Spleen (tissue), 11 donors: ENCODE data around the gene KLHL6. TPM values are rescaled to one million over a fixed set of nuclear protein-coding genes. Genes with fewer than 3 reads are reported as not detected.

Experiments
- DNase-seq: peaks from one replicate; pipeline ENCODE4 v3.0.0-alpha.2; 2020
- H3K27ac ChIP-seq, 8 donors: fragments of 200-600 bp; sonication (generic) in 7 of 8; 1 replicate in 4 of 8; 2 replicates in 4 of 8; pipeline versions ENCODE4 v1.5.0 to v1.8.0; 2016 to 2021; ENCODE audit warnings: inconsistent platforms in 4 of 8, mild to moderate bottlenecking in 4 of 8, moderate library complexity in 1 of 8
- H3K27me3 ChIP-seq, 7 donors: fragments of 200-600 bp; sonication (generic) in 6 of 7; replicated peaks in 1 of 7; 1 replicate in 4 of 7; 2 replicates in 3 of 7; pipeline versions ENCODE4 v1.5.0 to v1.8.0; 2016 to 2021; ENCODE audit warnings: inconsistent platforms in 3 of 7, mild to moderate bottlenecking in 1 of 7
- H3K36me3 ChIP-seq, 6 donors: fragments of 200-600 bp; sonication (generic) in 5 of 6; 1 replicate in 4 of 6; 2 replicates in 2 of 6; pipeline versions ENCODE4 v1.5.0 to v1.8.0; 2016 to 2021; ENCODE audit warnings: inconsistent platforms in 2 of 6
- H3K4me1 ChIP-seq, 6 donors: fragments of 200-600 bp; sonication (generic) in 5 of 6; 1 replicate in 3 of 6; 2 replicates in 3 of 6; pipeline versions ENCODE4 v1.5.0 to v1.8.0; 2016 to 2021; ENCODE audit warnings: inconsistent platforms in 3 of 6
- H3K4me3 ChIP-seq, 8 donors: fragments of 200-600 bp; sonication (generic) in 7 of 8; 1 replicate in 4 of 8; 2 replicates in 4 of 8; pipeline versions ENCODE4 v1.5.0 to v1.8.0; 2016 to 2021; ENCODE audit warnings: inconsistent platforms in 4 of 8, mild to moderate bottlenecking in 4 of 8, moderate library complexity in 2 of 8
- H3K9me3 ChIP-seq, 8 donors: fragments of 200-600 bp; sonication (generic) in 7 of 8; 1 replicate in 4 of 8; 2 replicates in 4 of 8; pipeline versions ENCODE4 v1.5.0 to v1.8.0; 2016 to 2021; ENCODE audit warnings: inconsistent platforms in 4 of 8
- POLR2A ChIP-seq, 3 donors: fragments of 450-650 bp; IDR thresholded peaks; one replicate each; pipeline ENCODE4 v1.5.1; 2017; ENCODE audit warnings: antibody characterized with exemption in 3 of 3, mild to moderate bottlenecking in 1 of 3
- POLR2AphosphoS5 ChIP-seq, 3 donors: sonication (generic); formaldehyde crosslinking; IDR thresholded peaks; one replicate each; pipeline ENCODE4 v1.5.1; 2017; ENCODE audit warnings: antibody characterized with exemption in 3 of 3
- WGBS, 5 donors: extraction: QIAGEN DNeasy Blood & Tissue Kit in 3 of 5; methylation state at CpG; one replicate each; pipeline versions ENCODE4 v1.1.5 to v1.1.7; 2013 to 2018; 5-methylcytosine and 5-hydroxymethylcytosine counted together
- intact Hi-C: fragments of 100-400 bp; cut with DNase I; formaldehyde crosslinking; loops from one replicate; pipeline ENCODE4 v1.15.0; 2023; ENCODE audit warnings: low total_unique reads
- polyA plus RNA-seq, 3 donors: library from polyadenylated mRNA; stranded (reverse); fragments of 200-250 nt; gene quantifications; one replicate each; pipeline ENCODE4 v1.2.1, GENCODE V29; 2013
- total RNA-seq, 7 donors: library from RNA; depleted of rRNA in 3 of 7; stranded (reverse); fragments of >200 nt in 3 of 7; fragmentation: NEBNext Ultra II Directional in 4 of 7; extraction: Animal tissue kit (Norgen Biotek cat#: 25700) in 4 of 7; gene quantifications; one replicate each; pipeline versions ENCODE4 v1.1.0 to v1.2.1, GENCODE V29; 2016 to 2021
- TF ChIP-seq, protein P1 (sequence below), 11 experiments: fragments of 200-600 bp in 7 of 11; fragments of 450-650 bp in 4 of 11; sonication (generic) in 4 of 11; IDR thresholded peaks in 8 of 11; conservative IDR thresholded peaks in 3 of 11; 1 replicate in 7 of 11; 2 replicates in 4 of 11; pipeline versions ENCODE4 v1.4.0 to v1.8.0; 2016 to 2021; ENCODE audit warnings: antibody characterized with exemption in 11 of 11, inconsistent platforms in 4 of 11, mild to moderate bottlenecking in 1 of 11
- donor health status: healthy with polysubstance abuse.
- donor health status: DM: no; HTN: no; CAD: no; lungs with moderate emphysema.
- donor health status: DM: no; HTN: no; CAD: no.
- donor health status: Bipolar disorder and iron deficiency.
- donor health status: healthy.
- donor health status: DM: no; HTN: no; CAD: no.
- donor health status: DM: yes; HTN: yes; CAD: no.

The KLHL6 gene
- total and polyA plus RNA-seq, 10 donors = 10.8 to 51.8 (median 33.0) TPM

DNA sequence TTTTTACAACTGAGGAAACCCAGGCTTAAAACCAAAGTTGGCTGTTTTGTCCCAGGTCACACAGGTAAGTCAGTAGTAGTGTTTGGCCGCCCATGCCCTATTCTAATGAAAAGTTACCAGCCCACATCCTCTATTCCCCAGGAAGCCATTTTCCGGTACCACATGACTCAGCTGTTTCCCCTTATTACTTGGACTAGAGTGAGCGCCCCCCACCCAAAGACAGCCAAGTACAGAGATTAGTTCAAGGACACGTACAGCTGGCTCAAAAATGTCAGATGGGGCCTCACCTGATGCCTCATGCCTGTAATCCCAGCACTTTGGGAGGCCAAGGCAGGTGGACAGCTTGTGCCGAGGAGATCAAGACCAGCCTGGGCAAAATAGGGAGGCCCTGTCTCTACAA, 8.5 kb upstream of the KLHL6 start:
- Histone ChIP-seq H3K27me3 (no peaks in the 10 kb centered on the region), H3K36me3 (no peaks in the 10 kb centered on the region), H3K4me1 (peaks cover 0 to 21% (median 10%) of the 10 kb centered on the region in 6 donors), H3K9me3 (no peaks in the 10 kb centered on the region), H3K27ac (no peak overlapping the region), H3K4me3 (no peak overlapping the region)
- TF ChIP-seq POLR2A (IDR thresholded peaks at IDR 0.05) (no peak), POLR2AphosphoS5 (IDR thresholded peaks at IDR 0.05) (no peak)
- TF ChIP-seq, protein P1, sequence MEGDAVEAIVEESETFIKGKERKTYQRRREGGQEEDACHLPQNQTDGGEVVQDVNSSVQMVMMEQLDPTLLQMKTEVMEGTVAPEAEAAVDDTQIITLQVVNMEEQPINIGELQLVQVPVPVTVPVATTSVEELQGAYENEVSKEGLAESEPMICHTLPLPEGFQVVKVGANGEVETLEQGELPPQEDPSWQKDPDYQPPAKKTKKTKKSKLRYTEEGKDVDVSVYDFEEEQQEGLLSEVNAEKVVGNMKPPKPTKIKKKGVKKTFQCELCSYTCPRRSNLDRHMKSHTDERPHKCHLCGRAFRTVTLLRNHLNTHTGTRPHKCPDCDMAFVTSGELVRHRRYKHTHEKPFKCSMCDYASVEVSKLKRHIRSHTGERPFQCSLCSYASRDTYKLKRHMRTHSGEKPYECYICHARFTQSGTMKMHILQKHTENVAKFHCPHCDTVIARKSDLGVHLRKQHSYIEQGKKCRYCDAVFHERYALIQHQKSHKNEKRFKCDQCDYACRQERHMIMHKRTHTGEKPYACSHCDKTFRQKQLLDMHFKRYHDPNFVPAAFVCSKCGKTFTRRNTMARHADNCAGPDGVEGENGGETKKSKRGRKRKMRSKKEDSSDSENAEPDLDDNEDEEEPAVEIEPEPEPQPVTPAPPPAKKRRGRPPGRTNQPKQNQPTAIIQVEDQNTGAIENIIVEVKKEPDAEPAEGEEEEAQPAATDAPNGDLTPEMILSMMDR (IDR thresholded peaks at IDR 0.05 in 8 of 11, conservative IDR thresholded peaks at IDR 0.05 in 3 of 11) = no peak
- WGBS, 5 donors = 22 to 48% (median 40%) methylated on average over 5 of the region's 5 CpGs
- DNase-seq = no peak
- intact Hi-C loops = no loop called here

DNA sequence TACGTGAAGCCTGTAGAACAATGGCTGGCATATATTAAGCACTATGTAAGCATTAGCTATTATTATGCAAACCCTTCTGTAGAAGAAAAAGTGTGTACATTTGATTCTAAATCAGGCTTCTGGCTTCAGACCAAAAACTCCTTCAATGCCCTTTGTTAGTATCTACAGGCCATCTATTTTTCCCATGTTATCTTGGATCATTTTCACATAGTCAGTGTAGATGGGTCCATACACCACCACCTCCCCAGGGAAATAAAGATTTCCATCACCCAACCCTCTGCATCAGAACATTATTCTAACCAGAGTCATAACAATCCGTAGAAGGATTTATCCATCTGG, 8.0 kb upstream of the KLHL6 start:
- no peak overlapping the region for H3K4me3 ChIP-seq
- TF ChIP-seq POLR2AphosphoS5 (IDR thresholded peaks at IDR 0.05) (no peak), POLR2A (IDR thresholded peaks at IDR 0.05) (no peak)
- TF ChIP-seq, protein P1 (IDR thresholded peaks at IDR 0.05 in 8 of 11, conservative IDR thresholded peaks at IDR 0.05 in 3 of 11) = no peak
- H3K27me3 ChIP-seq = no peaks in the 10 kb centered on the region
- intact Hi-C loops = no loop called here
- no peak for DNase-seq
- 83 to 91% (median 85%) methylated on average over 2 of the region's 2 CpGs for WGBS, 5 donors
- no peaks in the 10 kb centered on the region for H3K36me3 ChIP-seq
- peaks cover 0 to 21% (median 10%) of the 10 kb centered on the region in 6 donors for H3K4me1 ChIP-seq
- no peaks in the 10 kb centered on the region for H3K9me3 ChIP-seq
- no peak overlapping the region for H3K27ac ChIP-seq

DNA sequence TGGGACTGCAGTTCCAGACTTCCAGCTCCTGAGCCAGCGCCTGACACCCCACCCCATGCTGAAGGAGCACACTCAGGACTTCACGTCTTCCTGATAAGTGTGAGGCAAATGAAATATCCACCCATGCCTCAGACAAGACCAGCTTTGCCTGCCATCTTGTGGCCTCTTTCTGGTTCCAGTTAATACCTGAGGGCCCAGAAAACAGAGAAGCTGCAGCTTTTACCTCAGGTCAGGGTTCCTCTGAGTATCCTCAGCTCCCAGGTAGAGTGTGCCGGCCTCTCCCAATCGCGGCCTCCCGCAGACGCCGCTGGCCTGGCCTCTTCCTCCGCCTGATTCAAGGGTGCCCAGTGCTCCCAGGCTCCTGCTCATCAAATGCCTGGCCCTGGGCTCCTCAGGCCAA, 5.1 kb upstream of the KLHL6 start:
- DNase-seq = no peak
- Histone ChIP-seq H3K27ac (no peak overlapping the region), H3K36me3 (no peaks in the 10 kb centered on the region), H3K27me3 (no peaks in the 10 kb centered on the region), H3K4me1 (peaks cover 0 to 30% (median 20%) of the 10 kb centered on the region in 6 donors), H3K4me3 (no peak overlapping the region), H3K9me3 (no peaks in the 10 kb centered on the region)
- 91 to 94% (median 92%) methylated on average over 9 of the region's 9 CpGs for WGBS, 5 donors
- TF ChIP-seq POLR2AphosphoS5 (IDR thresholded peaks at IDR 0.05) (no peak), POLR2A (IDR thresholded peaks at IDR 0.05) (no peak)
- TF ChIP-seq, protein P1 (IDR thresholded peaks at IDR 0.05 in 8 of 11, conservative IDR thresholded peaks at IDR 0.05 in 3 of 11) = peak in 7 of 11 experiments; percentile 4 to 49 (median 22)
- intact Hi-C loops = no loop called here

DNA sequence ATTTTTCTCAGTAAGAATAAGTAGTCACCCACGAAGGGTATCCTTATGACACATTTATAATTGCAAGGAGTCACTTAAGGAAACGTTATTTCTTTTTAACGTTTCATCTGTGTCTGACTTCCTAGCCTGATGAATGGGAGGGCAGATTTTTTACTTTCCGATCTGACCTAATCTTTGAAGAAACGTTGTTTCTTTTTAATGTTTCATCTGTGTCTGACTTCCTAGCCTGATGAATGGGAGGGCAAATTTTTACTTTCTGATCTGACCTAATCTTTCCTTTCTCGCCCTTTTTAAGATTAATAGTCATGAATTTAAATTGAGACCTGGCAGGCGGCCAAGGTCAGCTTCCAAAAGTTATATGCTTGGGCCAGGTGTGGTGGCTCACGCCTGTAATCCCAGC, 3.0 kb upstream of the KLHL6 start:
- H3K27me3 ChIP-seq = no peaks in the 10 kb centered on the region
- H3K4me1 ChIP-seq = peaks cover 0 to 42% (median 25%) of the 10 kb centered on the region in 6 donors
- intact Hi-C loops = no loop called here
- H3K4me3 ChIP-seq = no peak overlapping the region
- no peaks in the 10 kb centered on the region for H3K9me3 ChIP-seq
- H3K27ac ChIP-seq = no peak overlapping the region
- no peaks in the 10 kb centered on the region for H3K36me3 ChIP-seq
- no peak for DNase-seq
- TF ChIP-seq, protein P1 (IDR thresholded peaks at IDR 0.05 in 8 of 11, conservative IDR thresholded peaks at IDR 0.05 in 3 of 11) = no peak
- TF ChIP-seq POLR2A (IDR thresholded peaks at IDR 0.05) = no peak
- WGBS, 5 donors = 36 to 49% (median 41%) methylated on average over 8 of the region's 8 CpGs
